Right lobe of liver (tissue), 4 donors: Measurements from ENCODE around the gene TSPAN9.

Source experiments
- POLR2A ChIP-seq: fragments of 450-650 bp; IDR thresholded peaks from one replicate; pipeline ENCODE4 v1.6.1; 2017; ENCODE audit warnings: antibody characterized with exemption, mild to moderate bottlenecking
- TF ChIP-seq, protein P1 (sequence below), 4 donors: fragments of 200-600 bp in 3 of 4; fragments of 450-650 bp in 1 of 4; IDR thresholded peaks; one replicate each; pipeline versions ENCODE4 v1.5.1 to v1.8.0; 2016 to 2022; ENCODE audit warnings: antibody characterized with exemption in 4 of 4, mild to moderate bottlenecking in 2 of 4
- donor health status: DM: no; HTN: no; CAD: no.
- donor health status: DM: no; HTN: no; CAD: no.
- donor health status: DM: no; HTN: yes; CAD: no.

DNA sequence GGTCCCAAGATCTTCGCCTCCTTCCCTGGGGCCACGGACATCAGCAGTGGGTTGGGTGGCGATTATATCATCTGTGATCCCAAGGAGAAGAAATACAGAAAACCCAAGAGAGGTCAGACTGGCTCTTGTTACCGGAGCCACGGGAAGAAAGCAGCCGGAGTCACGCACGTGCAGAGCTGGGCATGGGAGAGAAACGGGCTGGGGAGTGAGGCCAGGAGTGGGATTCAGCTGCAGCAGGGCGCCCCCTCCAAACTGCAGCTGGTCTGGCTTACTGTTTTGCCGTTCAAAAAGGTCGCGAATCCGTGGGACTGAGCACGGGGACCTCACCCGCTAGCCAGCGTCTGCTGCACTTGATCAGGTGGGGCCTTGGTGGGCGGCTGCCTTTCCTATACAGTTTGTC, 207.2 kb downstream of the TSPAN9 start:
- TF ChIP-seq, protein P1, sequence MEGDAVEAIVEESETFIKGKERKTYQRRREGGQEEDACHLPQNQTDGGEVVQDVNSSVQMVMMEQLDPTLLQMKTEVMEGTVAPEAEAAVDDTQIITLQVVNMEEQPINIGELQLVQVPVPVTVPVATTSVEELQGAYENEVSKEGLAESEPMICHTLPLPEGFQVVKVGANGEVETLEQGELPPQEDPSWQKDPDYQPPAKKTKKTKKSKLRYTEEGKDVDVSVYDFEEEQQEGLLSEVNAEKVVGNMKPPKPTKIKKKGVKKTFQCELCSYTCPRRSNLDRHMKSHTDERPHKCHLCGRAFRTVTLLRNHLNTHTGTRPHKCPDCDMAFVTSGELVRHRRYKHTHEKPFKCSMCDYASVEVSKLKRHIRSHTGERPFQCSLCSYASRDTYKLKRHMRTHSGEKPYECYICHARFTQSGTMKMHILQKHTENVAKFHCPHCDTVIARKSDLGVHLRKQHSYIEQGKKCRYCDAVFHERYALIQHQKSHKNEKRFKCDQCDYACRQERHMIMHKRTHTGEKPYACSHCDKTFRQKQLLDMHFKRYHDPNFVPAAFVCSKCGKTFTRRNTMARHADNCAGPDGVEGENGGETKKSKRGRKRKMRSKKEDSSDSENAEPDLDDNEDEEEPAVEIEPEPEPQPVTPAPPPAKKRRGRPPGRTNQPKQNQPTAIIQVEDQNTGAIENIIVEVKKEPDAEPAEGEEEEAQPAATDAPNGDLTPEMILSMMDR (IDR thresholded peaks at IDR 0.05), result no peak
- TF ChIP-seq POLR2A, result no peak
